IMR-90 (cell line): ENCODE measurements around the gene RNF145. TPM values are rescaled to one million over a fixed set of nuclear protein-coding genes. Genes with fewer than 3 reads are reported as not detected.

Experiments
- ATAC-seq: fragments of 200-7000 bp; cut with Tn5 transposase; 2 replicates; pipeline ENCODE4 v1.9.1; 2020; ENCODE audit warnings: low read depth, mild to moderate bottlenecking, moderate library complexity
- BruUV-seq: library from RNA; stranded (reverse); fragments of 400-500 nt; replicated peaks from 2 replicates; lab custom pipeline; 2021; lab: Mats Ljungman, UMichigan
- CTCF ChIA-PET: fragments of 300-600 bp; formaldehyde crosslinking; extraction: SDS; loops from one replicate; lab custom pipeline; 2021; ENCODE audit warnings: antibody characterized with exemption; lab: Yijun Ruan, JAX
- POLR2A ChIA-PET: fragments of 300-600 bp; sonication (Branson Sonifier 250); formaldehyde crosslinking; loops from one replicate; lab custom pipeline; 2022; ENCODE audit warnings: antibody characterized with exemption; ENCODE audit not compliant: unreplicated experiment; lab: Charles Lee
- DNase-seq: peaks from one replicate; pipeline ENCODE4 v3.0.0; 2013
- H2AFZ ChIP-seq: replicated peaks from 2 replicates; pipeline ENCODE3; 2013; ENCODE audit warnings: low read length, mild to moderate bottlenecking; ENCODE audit not compliant: poor library complexity
- H2AK5ac ChIP-seq: 2 replicates; pipeline ENCODE4 v1.6.1; 2013; ENCODE audit warnings: low read depth, low read length, inconsistent platforms
- H2AK9ac ChIP-seq: replicated peaks from 2 replicates; pipeline ENCODE3; 2013; ENCODE audit warnings: mild to moderate bottlenecking, low read depth, low read length, moderate library complexity; ENCODE audit not compliant: poor library complexity
- H2BK120ac ChIP-seq: 2 replicates; pipeline ENCODE4 v1.6.1; 2013; ENCODE audit warnings: low read depth, low read length, inconsistent platforms
- H2BK15ac ChIP-seq: 3 replicates; pipeline ENCODE4 v1.6.1; 2013; ENCODE audit warnings: low read depth, low read length, inconsistent platforms
- H2BK20ac ChIP-seq: 2 replicates; pipeline ENCODE4 v1.6.1; 2013; ENCODE audit warnings: low read depth, mild to moderate bottlenecking, inconsistent platforms, low read length, moderate library complexity
- H2BK5ac ChIP-seq: 2 replicates; pipeline ENCODE4 v1.6.1; 2013; ENCODE audit warnings: mild to moderate bottlenecking, low read depth, low read length, inconsistent platforms; ENCODE audit not compliant: poor library complexity, severe bottlenecking
- H3K14ac ChIP-seq: replicated peaks from 2 replicates; pipeline ENCODE4 v1.6.1; 2013; ENCODE audit warnings: low read depth, low read length, inconsistent platforms
- H3K18ac ChIP-seq: 2 replicates; pipeline ENCODE4 v1.6.1; 2013; ENCODE audit warnings: low read depth, low read length, control low read depth
- H3K23ac ChIP-seq: 2 replicates; pipeline ENCODE4 v1.6.1; 2013; ENCODE audit warnings: low read depth, low read length, inconsistent platforms
- H3K27ac ChIP-seq: 2 replicates; pipeline ENCODE4 v1.5.1; 2013; ENCODE audit warnings: mild to moderate bottlenecking, control low read depth, low read length; ENCODE audit not compliant: insufficient read depth
- H3K27me3 ChIP-seq: 2 replicates; pipeline ENCODE4 v1.6.1; 2013; ENCODE audit warnings: low read length; ENCODE audit not compliant: control insufficient read depth, insufficient read depth
- H3K36me3 ChIP-seq: 2 replicates; pipeline ENCODE4 v1.6.1; 2013; ENCODE audit warnings: low read length, mixed read lengths; ENCODE audit not compliant: control insufficient read depth, insufficient read depth
- H3K4ac ChIP-seq: 2 replicates; pipeline ENCODE4 v1.6.1; 2013; ENCODE audit warnings: low read depth, low read length, inconsistent platforms
- H3K4me1 ChIP-seq: 2 replicates; pipeline ENCODE4 v1.6.1; 2013; ENCODE audit warnings: low read length, mixed read lengths; ENCODE audit not compliant: control insufficient read depth, insufficient read depth
- H3K4me2 ChIP-seq: 2 replicates; pipeline ENCODE4 v1.6.1; 2013; ENCODE audit warnings: low read depth, mild to moderate bottlenecking, control low read depth, low read length, moderate library complexity
- H3K4me3 ChIP-seq: 2 replicates; pipeline ENCODE4 v1.5.1; 2013; ENCODE audit warnings: low read depth, mild to moderate bottlenecking, control low read depth, low read length, moderate library complexity; ENCODE audit not compliant: insufficient read depth
- H3K56ac ChIP-seq: 2 replicates; pipeline ENCODE4 v1.6.1; 2013; ENCODE audit warnings: low read length, inconsistent platforms; ENCODE audit not compliant: insufficient read depth; ENCODE audit errors: extremely low read depth
- H3K79me1 ChIP-seq, 2 experiments: 2 replicates each; pipeline ENCODE4 v1.6.1; 2013; ENCODE audit warnings: low read length in 2 of 2, inconsistent platforms in 1 of 2, low read depth in 1 of 2
- H3K9ac ChIP-seq: 2 replicates; pipeline ENCODE4 v1.6.1; 2013; ENCODE audit warnings: low read depth, low read length, control low read depth
- H3K9me1 ChIP-seq: 2 replicates; pipeline ENCODE4 v1.6.1; 2013; ENCODE audit warnings: low read length, inconsistent platforms; ENCODE audit not compliant: insufficient read depth
- H3K9me3 ChIP-seq: 2 replicates; pipeline ENCODE4 v1.6.1; 2013; ENCODE audit warnings: low read length; ENCODE audit not compliant: control insufficient read depth, insufficient read depth
- H4K20me1 ChIP-seq: 2 replicates; pipeline ENCODE4 v1.6.1; 2013; ENCODE audit warnings: low read length, inconsistent platforms; ENCODE audit not compliant: insufficient read depth
- H4K5ac ChIP-seq: 2 replicates; pipeline ENCODE4 v1.6.1; 2013; ENCODE audit warnings: mild to moderate bottlenecking, low read depth, low read length, control low read depth
- H4K8ac ChIP-seq, 2 experiments: 2 replicates each; pipeline ENCODE4 v1.6.1; 2013; ENCODE audit warnings: low read depth in 2 of 2, low read length in 2 of 2, control low read depth in 1 of 2, inconsistent platforms in 1 of 2
- H4K91ac ChIP-seq: 2 replicates; pipeline ENCODE4 v1.6.1; 2013; ENCODE audit warnings: low read depth, low read length, inconsistent platforms; ENCODE audit not compliant: insufficient read depth
- MAFK ChIP-seq: IDR thresholded peaks from 2 replicates; pipeline ENCODE4 v1.6.1; 2012; ENCODE audit warnings: low read depth, low read length, improper control_type of control experiment
- RCOR1 ChIP-seq: IDR thresholded peaks from 2 replicates; pipeline ENCODE4 v1.6.1; 2012; ENCODE audit warnings: mild to moderate bottlenecking, low read length, improper control_type of control experiment; ENCODE audit not compliant: insufficient replicate concordance
- USF2 ChIP-seq: fragments of 150-350 bp; IDR thresholded peaks from 2 replicates; pipeline ENCODE4 v1.6.1; 2017; ENCODE audit warnings: mild to moderate bottlenecking, antibody characterized with exemption, low read length, low read depth
- dilution Hi-C: fragments of 300-500 bp; cut with HindIII; formaldehyde crosslinking; loops from one replicate; pipeline ENCODE4 v1.14.3; 2018; ENCODE audit warnings: low sequenced_read_pairs; ENCODE audit not compliant: unreplicated experiment
- in situ Hi-C: fragments of 300-500 bp; cut with MboI; formaldehyde crosslinking; loops from 3 replicates; pipeline ENCODE4 v1.14.3; 2019; ENCODE audit warnings: low sequenced_read_pairs, inconsistent platforms, mixed read lengths
- intact Hi-C: fragments of 100-400 bp; cut with micrococcal nuclease; formaldehyde crosslinking; loops from 2 replicates; pipeline ENCODE4 v1.10.0; 2022
- polyA plus RNA-seq, 3 experiments: library from polyadenylated mRNA; depleted of rRNA; stranded (reverse); fragments of >200 nt; gene quantifications; 2 replicates each; pipeline ENCODE4 v1.2.3, GENCODE V29; 2012; ENCODE audit warnings: low replicate concordance in 1 of 3
- total RNA-seq: library from RNA; depleted of rRNA; stranded (reverse); fragments of >200 nt; gene quantifications from 2 replicates; pipeline ENCODE4 v1.2.3, GENCODE V29; 2012

Gene RNF145
- total and polyA plus RNA-seq, 2 of the 4 experiments (the other 2 are of a cell fraction) = 50.0 to 57.0 TPM

- Histone ChIP-seq H3K23ac (no peak overlapping the region), H3K27ac (no peak overlapping the region), H3K4me2 (no peak overlapping the region), H3K4ac (no peak overlapping the region), H3K27me3 (0 out of 2 replicates have a peak, but pooled peaks cover 4% of the 10 kb centered on the region), H3K36me3 (no peaks in the 10 kb centered on the region), H3K79me1 (no peaks in the 10 kb centered on the region), H2BK15ac (no peak overlapping the region), H2AK9ac (no peak overlapping the region), H2BK5ac (no peak overlapping the region), H2AFZ (no peak overlapping the region), H2BK120ac (no peak overlapping the region), H3K9ac (no peak overlapping the region), H2BK20ac (no peak overlapping the region), H3K4me1 (no peaks in the 10 kb centered on the region), H3K18ac (no peak overlapping the region), H3K14ac (no peak overlapping the region), H4K20me1 (no peaks in the 10 kb centered on the region), H4K5ac (no peak overlapping the region), H3K4me3 (no peak overlapping the region), H3K9me3 (no peaks in the 10 kb centered on the region), H3K9me1 (no peaks in the 10 kb centered on the region), H4K8ac (no peak overlapping the region), H4K91ac (no peak overlapping the region), H3K56ac (no peak overlapping the region), H2AK5ac (no peak overlapping the region)
- no TSS peak for BruUV-seq
- POLR2A ChIA-PET = no interaction called here
- dilution Hi-C loops (no loop called here), in situ Hi-C loops (no loop called here), intact Hi-C loops (no loop called here)
- DNase-seq (no peak), ATAC-seq (no peak)
- CTCF ChIA-PET = no interaction called here
- no peak for TF ChIP-seq MAFK
- TF ChIP-seq RCOR1 = no peak
- TF ChIP-seq USF2 = no peak
Measured at GRCh38 chr5:159226451-159226850, 17.1 kb upstream of the RNF145 start.
